ENCODE data around the gene IL17A.
"Not testable (repeated sequence)": the region's sequence is repeated elsewhere in the genome, so short reads cannot be mapped to it uniquely, and the experiment has no call there.

IL17A gene

GRCh38 chr6:52191824-52192223 is 5.6 kb downstream of the IL17A start:
- TF ChIP-seq CTCF (IDR thresholded peaks at IDR 0.05; ENCODE audit: low read length) (no peak), EZH2 (IDR thresholded peaks at IDR 0.05; ENCODE audit: borderline replicate concordance, low read length) (no peak)
- H3K79me2 ChIP-seq (ENCODE audit: insufficient read depth, low read length) = no peaks in the 10 kb centered on the region
- H3K4me2 ChIP-seq (ENCODE audit: low read length) = no peak overlapping the region
- H3F3A ChIP-seq (ENCODE audit: insufficient read depth, low read length) = no peaks in the 10 kb centered on the region
- no peak overlapping the region for H3K4me3 ChIP-seq (ENCODE audit: low read depth, low read length, poor library complexity, severe bottlenecking)
- H3K4me1 ChIP-seq (ENCODE audit: insufficient read depth, low read length, severe bottlenecking) = no peaks in the 10 kb centered on the region
- H4K20me1 ChIP-seq (ENCODE audit: insufficient read depth, low read length) = no peaks in the 10 kb centered on the region
- H3K27me3 ChIP-seq (ENCODE audit: insufficient read depth, low read length) = peaks cover 5% of the 10 kb centered on the region; the same call in 1 of the 2 replicates
- no peak overlapping the region for H3K9ac ChIP-seq (ENCODE audit: low read length)
- H3K36me3 ChIP-seq (ENCODE audit: insufficient read depth, low read length) = no peaks in the 10 kb centered on the region
- no peak overlapping the region for H2AFZ ChIP-seq (ENCODE audit: low read length)
- H3K9me2 ChIP-seq (ENCODE audit: low read depth, low read length) = no peaks in the 10 kb centered on the region
- H3K9me3 ChIP-seq (ENCODE audit: low read length) = no peaks in the 10 kb centered on the region
- no peak overlapping the region for H3K27ac ChIP-seq (ENCODE audit: low read depth, low read length, poor library complexity, severe bottlenecking)

GRCh38 chr6:52195886-52196285 is 9.7 kb downstream of the IL17A start:
- Histone ChIP-seq H3K9me2 (ENCODE audit: low read depth, low read length) (no peaks in the 10 kb centered on the region), H3K9ac (ENCODE audit: low read length) (no peak overlapping the region), H4K20me1 (ENCODE audit: insufficient read depth, low read length) (no peaks in the 10 kb centered on the region), H3F3A (ENCODE audit: insufficient read depth, low read length) (no peaks in the 10 kb centered on the region), H3K79me2 (ENCODE audit: insufficient read depth, low read length) (no peaks in the 10 kb centered on the region), H3K9me3 (ENCODE audit: low read length) (no peaks in the 10 kb centered on the region), H3K4me1 (ENCODE audit: insufficient read depth, low read length, severe bottlenecking) (no peaks in the 10 kb centered on the region), H3K4me3 (ENCODE audit: low read depth, low read length, poor library complexity, severe bottlenecking) (no peak overlapping the region), H3K27ac (ENCODE audit: low read depth, low read length, poor library complexity, severe bottlenecking) (no peak overlapping the region), H3K36me3 (ENCODE audit: insufficient read depth, low read length) (no peaks in the 10 kb centered on the region), H2AFZ (ENCODE audit: low read length) (no peak overlapping the region), H3K4me2 (ENCODE audit: low read length) (no peak overlapping the region), H3K27me3 (ENCODE audit: insufficient read depth, low read length) (no peaks in the 10 kb centered on the region)
- TF ChIP-seq CTCF (IDR thresholded peaks at IDR 0.05; ENCODE audit: low read length) (no peak), EZH2 (IDR thresholded peaks at IDR 0.05; ENCODE audit: borderline replicate concordance, low read length) (no peak)

GRCh38 chr6:52200088-52200487 is 13.9 kb downstream of the IL17A start:
- not testable (repeated sequence) for H3K9me3 ChIP-seq (ENCODE audit: low read length); H3K36me3 ChIP-seq (ENCODE audit: insufficient read depth, low read length); H3K9ac ChIP-seq (ENCODE audit: low read length); H4K20me1 ChIP-seq (ENCODE audit: insufficient read depth, low read length); H3K4me1 ChIP-seq (ENCODE audit: insufficient read depth, low read length, severe bottlenecking); H3K27ac ChIP-seq (ENCODE audit: low read depth, low read length, poor library complexity, severe bottlenecking); H3K4me3 ChIP-seq (ENCODE audit: low read depth, low read length, poor library complexity, severe bottlenecking); H3K4me2 ChIP-seq (ENCODE audit: low read length); H3K9me2 ChIP-seq (ENCODE audit: low read depth, low read length); H2AFZ ChIP-seq (ENCODE audit: low read length); H3K27me3 ChIP-seq (ENCODE audit: insufficient read depth, low read length); H3F3A ChIP-seq (ENCODE audit: insufficient read depth, low read length); H3K79me2 ChIP-seq (ENCODE audit: insufficient read depth, low read length)

- Histone ChIP-seq H3K4me1 (ENCODE audit: insufficient read depth, low read length, severe bottlenecking) (no peaks in the 10 kb centered on the region), H3K27me3 (ENCODE audit: insufficient read depth, low read length) (no peaks in the 10 kb centered on the region), H3F3A (ENCODE audit: insufficient read depth, low read length) (no peaks in the 10 kb centered on the region), H3K9me2 (ENCODE audit: low read depth, low read length) (no peaks in the 10 kb centered on the region), H2AFZ (ENCODE audit: low read length) (no peak overlapping the region), H3K9ac (ENCODE audit: low read length) (no peak overlapping the region), H3K79me2 (ENCODE audit: insufficient read depth, low read length) (no peaks in the 10 kb centered on the region), H3K36me3 (ENCODE audit: insufficient read depth, low read length) (no peaks in the 10 kb centered on the region), H3K27ac (ENCODE audit: low read depth, low read length, poor library complexity, severe bottlenecking) (no peak overlapping the region), H4K20me1 (ENCODE audit: insufficient read depth, low read length) (no peaks in the 10 kb centered on the region), H3K9me3 (ENCODE audit: low read length) (no peaks in the 10 kb centered on the region), H3K4me3 (ENCODE audit: low read depth, low read length, poor library complexity, severe bottlenecking) (no peak overlapping the region), H3K4me2 (ENCODE audit: low read length) (no peak overlapping the region)
- TF ChIP-seq CTCF (IDR thresholded peaks at IDR 0.05; ENCODE audit: low read length) (no peak), EZH2 (IDR thresholded peaks at IDR 0.05; ENCODE audit: borderline replicate concordance, low read length) (no peak)
These were observed 14.9 kb downstream of the IL17A start for GRCh38 chr6:52201046-52201445.

Measured in OCI-LY1 (cell line).